SU-DHL-6 (cell line): ENCODE data around the gene PRPF8.

Experiments
- H2AFZ ChIP-seq: fragments of 200-600 bp; sonication (generic); 2 replicates; pipeline ENCODE4 v1.6.1; 2014; ENCODE audit warnings: low read depth, mild to moderate bottlenecking, moderate library complexity, mixed read lengths, antibody characterized with exemption, low read length; ENCODE audit not compliant: severe bottlenecking
- H3F3A ChIP-seq: fragments of 200-600 bp; shearing (Covaris generic); 2 replicates; pipeline ENCODE4 v1.6.0; 2016; ENCODE audit warnings: antibody characterized with exemption, mild to moderate bottlenecking; ENCODE audit not compliant: insufficient read depth
- H3K27ac ChIP-seq: fragments of 200-600 bp; sonication (generic); 2 replicates; pipeline ENCODE4 v1.5.1; 2016; ENCODE audit warnings: low read depth, mild to moderate bottlenecking, low read length, moderate library complexity, mixed read lengths
- H3K27me3 ChIP-seq: fragments of 200-600 bp; sonication (generic), shearing (Covaris generic); 2 replicates; pipeline ENCODE4 v1.6.0; 2014; ENCODE audit warnings: mild to moderate bottlenecking, low read length
- H3K36me3 ChIP-seq: fragments of 200-600 bp; sonication (generic); 2 replicates; pipeline ENCODE4 v1.6.1; 2014; ENCODE audit warnings: mild to moderate bottlenecking, low read length, mixed read lengths
- H3K4me2 ChIP-seq: fragments of 300-600, 200-600 bp; shearing (Covaris generic), sonication (generic); 2 replicates; pipeline ENCODE4 v1.6.0; 2014; ENCODE audit warnings: low read length, low read depth, mild to moderate bottlenecking; ENCODE audit not compliant: poor library complexity, severe bottlenecking
- H3K4me3 ChIP-seq: fragments of 200-600 bp; sonication (generic); 2 replicates; pipeline ENCODE4 v1.5.1; 2014; ENCODE audit warnings: antibody characterized with exemption, low read length, mild to moderate bottlenecking, mixed read lengths; ENCODE audit not compliant: insufficient read depth, poor library complexity, severe bottlenecking
- H3K79me2 ChIP-seq: fragments of 200-600 bp; sonication (generic); 2 replicates; pipeline ENCODE4 v1.6.1; 2014; ENCODE audit warnings: mild to moderate bottlenecking, low read length, moderate library complexity; ENCODE audit not compliant: insufficient read depth
- H3K9ac ChIP-seq: fragments of 200-600 bp; sonication (generic); 2 replicates; pipeline ENCODE4 v1.7.0; 2014; ENCODE audit warnings: mild to moderate bottlenecking, low read length
- H3K9me2 ChIP-seq: fragments of 200-600 bp; sonication (generic); replicated peaks from 2 replicates; pipeline ENCODE4 v1.6.1; 2014; ENCODE audit warnings: low read length; ENCODE audit not compliant: insufficient read depth
- H3K9me3 ChIP-seq: fragments of 200-600 bp; sonication (generic); 2 replicates; pipeline ENCODE4 v1.6.1; 2014; ENCODE audit warnings: low read length, mixed read lengths; ENCODE audit not compliant: insufficient read depth
- H4K20me1 ChIP-seq: fragments of 200-600 bp; sonication (generic); 2 replicates; pipeline ENCODE4 v1.6.1; 2014; ENCODE audit warnings: low read depth, mild to moderate bottlenecking, antibody characterized with exemption, low read length, moderate library complexity, mixed read lengths
- CTCF ChIP-seq: fragments of 200-600 bp; sonication (generic); IDR thresholded peaks from one replicate; pipeline ENCODE4 v1.5.1; 2017; ENCODE audit warnings: antibody characterized with exemption, mild to moderate bottlenecking, low read length, moderate library complexity; ENCODE audit not compliant: insufficient read depth, poor library complexity, severe bottlenecking
- EZH2phosphoT487 ChIP-seq: fragments of 200-600 bp; sonication (generic), shearing (Covaris generic); conservative IDR thresholded peaks from 2 replicates; pipeline ENCODE4 v1.6.1; 2018; ENCODE audit warnings: mild to moderate bottlenecking, antibody characterized with exemption, low read length, moderate library complexity, mixed read lengths

Gene PRPF8

GRCh38 chr17:1646199-1646875, 38.3 kb downstream of the PRPF8 start:
- Histone ChIP-seq H3K27me3 (no peaks in the 10 kb centered on the region), H3K9ac (no peak overlapping the region), H4K20me1 (no peaks in the 10 kb centered on the region), H3K79me2 (no peaks in the 10 kb centered on the region), H3K27ac (no peak overlapping the region), H3K9me3 (no peaks in the 10 kb centered on the region), H3K9me2 (no peaks in the 10 kb centered on the region), H3K4me3 (no peak overlapping the region), H3K4me2 (no peak overlapping the region), H3F3A (peaks cover 15% of the 10 kb centered on the region; the same call in 1 of the 2 replicates), H2AFZ (no peak overlapping the region), H3K36me3 (no peaks in the 10 kb centered on the region)
- TF ChIP-seq EZH2phosphoT487 (no peak), CTCF (no peak)

GRCh38 chr17:1645207-1646171, 39.2 kb downstream of the PRPF8 start, which contains the start of gene SCARF1:
Gene SCARF1, minus strand, starts transcription at chr17:1645732. Its CDS starts 35 bp downstream, at chr17:1645697.
- no peaks in the 10 kb centered on the region for H3K36me3 ChIP-seq
- no peaks in the 10 kb centered on the region for H3K9me2 ChIP-seq
- no peak within 1 kb of the TSS for H3K9ac ChIP-seq
- no peak within 1 kb of the TSS for H2AFZ ChIP-seq
- no peaks in the 10 kb centered on the region for H3K27me3 ChIP-seq
- no peak within 1 kb of the TSS for H3K4me3 ChIP-seq
- no peaks in the 10 kb centered on the region for H3K9me3 ChIP-seq
- TF ChIP-seq CTCF (no peak), EZH2phosphoT487 (no peak)
- H3K4me2 ChIP-seq = no peak within 1 kb of the TSS
- no peak within 1 kb of the TSS for H3K27ac ChIP-seq
- no peaks in the 10 kb centered on the region for H4K20me1 ChIP-seq
- no peaks in the 10 kb centered on the region for H3K79me2 ChIP-seq
- H3F3A ChIP-seq = peaks cover 7% of the 10 kb centered on the region; the same call in 1 of the 2 replicates

GRCh38 chr17:1644493-1645206, 40.0 kb downstream of the PRPF8 start:
- Histone ChIP-seq H3F3A (no peaks in the 10 kb centered on the region), H3K4me2 (no peak overlapping the region), H3K27me3 (no peaks in the 10 kb centered on the region), H2AFZ (no peak overlapping the region), H3K9ac (no peak overlapping the region), H3K27ac (no peak overlapping the region), H3K79me2 (no peaks in the 10 kb centered on the region), H3K36me3 (no peaks in the 10 kb centered on the region), H3K4me3 (no peak overlapping the region), H4K20me1 (no peaks in the 10 kb centered on the region), H3K9me3 (no peaks in the 10 kb centered on the region), H3K9me2 (no peaks in the 10 kb centered on the region)
- TF ChIP-seq EZH2phosphoT487 (no peak), CTCF (no peak)
